T-helper 22 cell (primary cell): ENCODE data around the gene MEIOSIN.
"Not testable (repeated sequence)": the region's sequence is repeated elsewhere in the genome, so short reads cannot be mapped to it uniquely, and the experiment has no call there.

ENCODE experiments used
- DNase-seq: peaks from one replicate; pipeline ENCODE4 v3.0.0-alpha.2; 2020; ENCODE audit warnings: low read depth

MEIOSIN gene

GRCh38 chr19:45733160-45733810, at the start of gene MEIOSIN:
Gene MEIOSIN, plus strand, starts transcription at chr19:45733439. Its CDS starts 1,938 bp downstream, at chr19:45735377.
- DNase-seq: no peak

- not testable (repeated sequence) for DNase-seq
These were observed 48.2 kb upstream of the MEIOSIN start for GRCh38 chr19:45685045-45685444.

- DNase-seq: no peak
These were observed 45.6 kb upstream of the MEIOSIN start for GRCh38 chr19:45687599-45687998.

DNA sequence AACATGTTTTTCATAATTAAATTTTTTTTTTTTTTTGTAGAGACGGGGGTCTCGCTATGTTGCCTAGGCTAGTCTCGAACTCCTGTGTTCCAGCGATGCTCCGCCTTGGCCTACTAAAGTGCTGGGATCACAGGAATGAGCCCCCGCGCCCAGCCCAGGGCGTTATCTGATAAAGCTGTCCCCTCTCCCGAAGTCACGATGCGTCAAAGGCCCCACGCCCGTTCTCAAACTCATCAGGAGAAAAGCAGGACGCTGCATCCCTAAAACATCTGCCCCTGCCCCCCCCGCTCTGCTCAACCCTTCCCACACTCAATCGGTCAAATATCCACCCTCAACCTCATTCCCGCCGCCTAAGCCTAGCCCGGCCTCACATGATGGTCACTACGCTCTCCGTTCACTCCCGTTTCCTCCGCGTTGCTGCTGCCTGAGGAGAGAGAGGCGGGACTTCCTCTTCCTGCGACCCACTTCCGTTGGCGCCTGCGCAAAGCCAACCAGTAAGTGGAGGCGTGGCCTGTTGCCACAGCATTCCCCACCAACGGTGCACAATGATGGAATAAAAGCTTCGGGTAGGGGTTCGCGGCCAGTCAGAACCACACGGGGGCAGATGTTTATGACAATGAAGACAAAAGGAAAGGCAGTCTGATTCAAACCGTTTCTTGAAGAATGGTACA, 41.6 kb upstream of the MEIOSIN start, which contains the start of gene SNRPD2:
Gene SNRPD2, minus strand, starts transcription at position 438 of the 671 bp plus-strand sequence. Its CDS starts 65 bp downstream, at position 373.
- peak; percentile 81 for DNase-seq

DNA sequence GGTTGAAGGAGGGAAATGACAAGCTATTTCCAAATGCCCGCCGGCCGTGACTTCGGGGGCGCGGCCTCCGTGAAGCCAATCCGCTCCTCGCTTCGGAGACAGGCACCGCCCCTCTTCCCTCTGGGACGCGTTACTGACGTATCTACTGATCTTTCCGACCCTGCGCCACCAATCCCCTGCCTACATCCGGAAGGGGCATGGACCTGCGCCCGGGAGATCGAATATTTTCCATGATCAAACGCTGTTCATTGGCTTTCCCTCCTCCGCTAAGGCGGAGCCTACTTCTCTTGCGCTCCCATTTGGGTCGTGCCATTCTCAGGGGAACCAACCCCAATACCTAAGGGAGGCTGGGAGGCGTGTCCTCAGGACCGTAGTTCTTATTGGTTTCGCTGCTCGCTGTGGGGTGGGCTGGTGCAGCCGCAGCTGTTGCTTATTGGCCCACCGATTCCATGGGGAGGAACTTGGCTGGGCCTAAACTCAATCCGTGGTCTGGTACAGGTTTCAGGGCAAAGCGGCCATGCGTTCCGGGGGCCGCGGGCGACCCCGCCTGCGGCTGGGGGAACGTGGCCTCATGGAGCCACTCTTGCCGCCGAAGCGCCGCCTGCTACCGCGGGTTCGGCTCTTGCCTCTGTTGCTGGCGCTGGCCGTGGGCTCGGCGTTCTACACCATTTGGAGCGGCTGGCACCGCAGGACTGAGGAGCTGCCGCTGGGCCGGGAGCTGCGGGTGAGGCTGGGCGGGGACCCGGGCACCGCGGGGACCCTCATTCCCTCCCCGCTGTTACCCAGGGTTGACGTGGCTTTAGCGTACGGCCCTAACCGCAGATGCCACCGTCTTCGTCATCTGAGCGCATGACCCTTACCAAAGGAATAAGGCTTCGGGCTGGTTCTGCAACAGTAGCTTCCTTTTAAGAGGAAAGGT, 40.8 kb upstream of the MEIOSIN start, which contains the start of gene QPCTL:
Gene QPCTL, plus strand, starts transcription at position 480 of the 919 bp plus-strand sequence. Its CDS starts 38 bp downstream, at position 518.
- peak; percentile 97 for DNase-seq

GRCh38 chr19:45693106-45693788, 40.0 kb upstream of the MEIOSIN start:
- DNase-seq: peak; percentile 39

DNA sequence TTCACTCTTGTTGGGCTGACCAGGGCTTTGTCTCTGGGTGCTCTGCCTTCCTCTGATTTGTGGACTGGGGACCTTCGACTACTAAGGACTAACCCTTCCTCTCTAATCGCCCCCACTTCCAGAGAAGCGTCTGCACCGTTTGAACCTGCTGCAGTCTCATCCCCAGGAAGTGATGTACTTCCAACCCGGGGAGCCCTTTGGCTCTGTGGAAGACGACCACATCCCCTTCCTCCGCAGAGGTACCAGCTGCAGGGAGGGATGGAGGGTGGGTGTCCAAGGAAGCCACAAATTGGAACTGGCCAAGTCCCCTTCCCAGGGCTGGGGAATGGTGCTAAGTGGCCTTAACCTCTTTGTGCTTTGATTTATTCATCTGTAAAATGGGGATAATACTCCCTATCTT, 31.6 kb upstream of the MEIOSIN start:
- DNase-seq: no peak

DNA sequence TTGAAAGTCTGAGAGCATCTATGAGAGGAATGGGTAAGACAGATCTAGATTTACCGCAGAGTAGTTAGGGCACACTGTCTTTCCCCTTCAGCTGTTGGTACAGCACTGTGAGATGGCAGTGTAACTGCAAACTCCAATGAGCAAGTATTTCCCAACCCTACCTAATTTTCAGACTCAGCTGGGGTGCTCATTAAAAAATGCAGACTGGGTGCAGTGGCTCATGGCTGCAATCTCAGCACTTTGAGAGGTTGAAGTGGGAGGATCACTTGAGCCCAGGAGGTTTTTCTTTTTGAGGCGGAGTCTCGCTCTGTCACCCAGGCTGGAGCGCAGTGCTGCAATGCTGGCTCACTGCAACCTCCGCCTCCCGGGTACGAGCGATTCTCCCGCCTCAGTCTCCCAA, 28.1 kb upstream of the MEIOSIN start:
- no peak for DNase-seq

GRCh38 chr19:45705710-45706415, 27.4 kb upstream of the MEIOSIN start:
- no peak for DNase-seq

GRCh38 chr19:45710356-45711130, 22.7 kb upstream of the MEIOSIN start:
- DNase-seq: no peak

- no peak for DNase-seq
These were observed 21.2 kb upstream of the MEIOSIN start for GRCh38 chr19:45711851-45712698.

DNA sequence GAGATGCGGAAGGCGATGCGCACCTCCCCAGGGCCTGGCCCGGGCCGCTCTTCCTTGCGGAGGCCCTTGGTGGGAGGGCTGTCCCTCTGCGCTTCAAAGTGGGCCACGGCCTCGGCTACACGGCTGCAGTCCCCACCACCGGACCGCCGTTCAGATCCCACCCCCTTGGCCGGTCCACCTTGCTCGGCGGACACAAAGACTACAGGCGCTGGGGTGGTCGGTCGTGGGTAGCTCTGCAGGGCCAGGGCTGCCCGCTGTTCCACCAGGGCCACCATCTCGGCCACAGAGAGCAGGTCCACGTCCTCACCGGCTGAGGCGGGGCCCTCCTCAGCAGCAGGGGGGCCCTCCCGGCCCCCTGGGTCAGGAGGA, 20.6 kb upstream of the MEIOSIN start:
- DNase-seq: no peak

DNA sequence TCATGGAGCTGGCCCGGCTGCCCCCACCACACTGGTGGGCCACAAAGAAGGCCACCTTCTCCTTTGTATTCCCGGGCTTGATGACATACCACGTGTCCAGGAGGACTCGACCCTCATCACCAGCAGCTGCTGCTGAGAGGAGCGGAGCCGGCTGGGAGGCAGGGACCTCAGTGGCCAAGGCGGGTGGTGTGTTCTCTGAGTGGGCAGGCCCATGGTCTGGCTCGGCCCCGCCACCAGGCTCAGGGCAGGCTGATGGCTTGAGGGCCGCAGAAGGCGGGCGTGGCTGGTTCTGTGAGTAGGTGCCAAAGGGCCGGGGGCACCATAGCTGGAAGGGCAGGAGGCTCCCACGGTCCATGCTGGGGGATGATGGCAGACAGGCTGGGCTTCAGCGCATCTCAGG, 20.1 kb upstream of the MEIOSIN start:
- DNase-seq: no peak

GRCh38 chr19:45715139-45715538, 18.1 kb upstream of the MEIOSIN start:
- no peak for DNase-seq

- no peak for DNase-seq
These were observed 16.7 kb upstream of the MEIOSIN start for GRCh38 chr19:45716359-45717130.

DNA sequence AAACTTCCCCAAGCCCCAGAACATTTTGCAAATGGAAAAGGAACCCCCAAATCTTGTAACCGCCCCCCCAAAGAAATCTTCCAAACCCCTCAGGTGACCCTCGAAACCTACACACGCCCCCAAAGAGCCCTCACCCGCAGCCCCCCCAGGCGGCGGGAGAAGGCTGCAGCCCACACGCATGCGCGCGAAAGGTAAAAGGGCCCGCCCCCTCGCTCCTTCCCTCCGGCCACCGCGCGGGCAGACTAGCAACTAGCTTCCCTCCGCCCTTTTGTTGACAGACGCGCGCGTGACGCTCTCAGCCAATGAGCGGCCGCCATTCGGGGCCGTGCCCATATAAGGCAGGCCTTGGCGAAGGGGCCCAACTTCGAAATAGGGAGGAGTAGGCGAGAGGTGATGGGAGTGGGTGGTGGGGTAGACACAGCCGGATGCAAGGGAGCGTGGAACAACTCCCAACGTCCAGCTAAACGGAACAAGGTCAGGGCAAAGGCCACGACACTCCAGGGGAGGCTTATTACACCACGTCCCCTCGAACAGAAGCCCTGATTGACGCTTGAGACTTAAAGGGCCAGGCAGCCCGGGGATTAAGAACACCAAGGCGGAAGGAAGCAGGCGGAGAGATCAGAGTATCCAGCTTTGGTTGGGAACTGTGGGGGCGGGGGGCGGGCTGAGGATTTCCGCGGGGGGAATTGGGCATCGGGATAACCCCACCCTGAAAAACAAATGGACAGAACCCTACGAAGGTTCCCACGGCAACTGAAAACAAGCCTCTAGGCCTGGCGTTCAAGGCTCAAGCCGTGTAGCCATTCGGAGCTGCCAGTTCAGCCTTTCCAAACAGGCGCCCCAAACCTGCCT, 15.9 kb upstream of the MEIOSIN start:
- peak; percentile 98 for DNase-seq

- DNase-seq: no peak
These were observed 15.1 kb upstream of the MEIOSIN start for GRCh38 chr19:45717983-45718650.
